Bronchial epithelial cell (primary cell): Measurements from ENCODE around the gene SUMO4. TPM values are rescaled to one million over a fixed set of nuclear protein-coding genes. Genes with fewer than 3 reads are reported as not detected.

ENCODE experiments used
- DNase-seq: peaks from one replicate; pipeline ENCODE4 v3.0.0-alpha.2; 2010; ENCODE audit warnings: low read depth
- FAIRE-seq: peaks from 2 replicates; lab custom pipeline; 2011; peaks lifted over from hg19 to GRCh38; lab: Jason Lieb, UNC
- H3K27me3 ChIP-seq: 2 replicates; pipeline ENCODE4 v1.5.1; 2011; ENCODE audit warnings: low read length; ENCODE audit not compliant: control insufficient read depth, insufficient read depth
- H3K36me3 ChIP-seq: 2 replicates; pipeline ENCODE4 v1.5.1; 2011; ENCODE audit warnings: low read length; ENCODE audit not compliant: control insufficient read depth, insufficient read depth
- H3K4me3 ChIP-seq: 2 replicates; pipeline ENCODE4 v1.5.1; 2011; ENCODE audit warnings: mild to moderate bottlenecking, low read depth, low read length, control low read depth
- CTCF ChIP-seq: IDR thresholded peaks from 2 replicates; pipeline ENCODE4 v1.5.1; 2011; ENCODE audit warnings: mild to moderate bottlenecking, moderate library complexity, low read length, control low read depth, inconsistent platforms; ENCODE audit not compliant: insufficient read depth, severe bottlenecking
- total RNA-seq: library from RNA; depleted of rRNA; stranded (reverse); fragments of >200 nt; gene quantifications from 2 replicates; pipeline ENCODE4 v1.2.1, GENCODE V29; 2014

The SUMO4 gene
- total RNA-seq, 1 donor from 2014 or later, result 0.79 TPM

- no peak for FAIRE-seq
- no peak for DNase-seq
- Histone ChIP-seq H3K4me3 (no peak overlapping the region), H3K36me3 (no peaks in the 10 kb centered on the region), H3K27me3 (no peaks in the 10 kb centered on the region)
- no peak for TF ChIP-seq CTCF
Observed at GRCh38 chr6:149368065-149368464, 32.0 kb upstream of the SUMO4 start.

- Histone ChIP-seq H3K4me3 (no peak overlapping the region), H3K27me3 (no peaks in the 10 kb centered on the region), H3K36me3 (no peaks in the 10 kb centered on the region)
- DNase-seq (no peak), FAIRE-seq (no peak)
- no peak for TF ChIP-seq CTCF
Observed at GRCh38 chr6:149371154-149371553, 28.9 kb upstream of the SUMO4 start.

- no peak for TF ChIP-seq CTCF
- FAIRE-seq, result no peak
- Histone ChIP-seq H3K36me3 (no peaks in the 10 kb centered on the region), H3K27me3 (no peaks in the 10 kb centered on the region), H3K4me3 (no peak overlapping the region)
- no peak for DNase-seq
Observed at GRCh38 chr6:149372062-149372461, 28.0 kb upstream of the SUMO4 start.

- DNase-seq (no peak), FAIRE-seq (no peak)
- peaks cover 4% of the 10 kb centered on the region for H3K36me3 ChIP-seq
- H3K4me3 ChIP-seq, result no peak overlapping the region
- no peaks in the 10 kb centered on the region for H3K27me3 ChIP-seq
- TF ChIP-seq CTCF, result no peak
Observed at GRCh38 chr6:149373511-149373910, 26.6 kb upstream of the SUMO4 start.

GRCh38 chr6:149379977-149380376 is 20.1 kb upstream of the SUMO4 start:
- no peak for TF ChIP-seq CTCF
- Histone ChIP-seq H3K27me3 (no peaks in the 10 kb centered on the region), H3K4me3 (no peak overlapping the region), H3K36me3 (peaks cover 10% of the 10 kb centered on the region)
- DNase-seq, result no peak
- FAIRE-seq, result no peak

GRCh38 chr6:149380523-149380922 is 19.5 kb upstream of the SUMO4 start:
- peak; percentile 33 for DNase-seq

More at GRCh38 chr6:149380523-149380922, 19.5 kb upstream of the SUMO4 start:
- TF ChIP-seq CTCF, result no peak
- H3K4me3 ChIP-seq, result no peak overlapping the region
- no peaks in the 10 kb centered on the region for H3K27me3 ChIP-seq
- no peak for FAIRE-seq
- H3K36me3 ChIP-seq, result peaks cover 10% of the 10 kb centered on the region
